ELR (cell line): Measurements from ENCODE around the gene RBM19.

Source experiments
- DNase-seq: peaks from one replicate; pipeline ENCODE4 v3.0.0-alpha.2; 2015; ENCODE audit warnings: low read depth

RBM19 gene

GRCh38 chr12:113990250-113991223, 24.4 kb upstream of the RBM19 start:
- DNase-seq, result no peak

- DNase-seq, result no peak
Observed at GRCh38 chr12:113988976-113989375, 22.9 kb upstream of the RBM19 start.

GRCh38 chr12:113988064-113988451, 21.9 kb upstream of the RBM19 start:
- no peak for DNase-seq

DNA sequence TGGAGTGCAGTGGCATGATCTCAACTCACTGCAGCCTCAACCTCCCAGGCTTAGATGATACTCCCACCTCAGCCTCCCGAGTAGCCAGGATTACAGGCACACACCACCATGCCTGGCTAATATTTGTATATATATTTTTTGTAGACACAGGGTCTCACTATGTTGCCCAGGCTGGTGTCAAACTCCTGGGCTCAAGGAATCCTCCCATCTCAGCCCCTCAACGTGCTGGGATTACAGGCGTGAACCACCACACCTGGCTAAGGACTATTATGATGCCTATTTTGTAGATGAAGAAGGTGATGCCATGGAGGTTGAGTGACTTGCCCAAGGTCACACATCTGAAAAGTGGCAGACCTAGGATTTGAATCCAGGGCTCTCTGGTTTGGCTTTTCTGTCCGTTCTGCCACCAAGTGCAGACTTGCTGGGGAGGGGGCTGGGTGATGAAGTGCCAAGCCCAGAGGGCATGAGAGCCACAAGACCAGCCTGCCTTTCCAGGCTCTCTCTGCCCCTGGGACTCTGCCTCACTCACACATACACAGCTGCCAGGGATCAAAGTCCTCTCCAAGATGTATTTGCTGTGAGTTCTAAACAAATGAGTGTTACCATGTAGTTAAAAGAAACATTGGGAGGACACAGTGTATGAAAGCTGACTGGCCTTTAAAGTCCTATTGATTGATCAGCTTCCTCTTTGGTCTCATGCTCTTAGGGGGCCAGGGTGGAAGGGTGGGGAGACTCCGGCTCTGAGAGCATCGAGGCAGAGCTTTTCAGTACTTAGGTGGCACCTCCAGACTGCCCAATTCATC, 21.3 kb upstream of the RBM19 start:
- DNase-seq, result no peak

GRCh38 chr12:113984464-113984863, 18.3 kb upstream of the RBM19 start:
- no peak for DNase-seq

DNA sequence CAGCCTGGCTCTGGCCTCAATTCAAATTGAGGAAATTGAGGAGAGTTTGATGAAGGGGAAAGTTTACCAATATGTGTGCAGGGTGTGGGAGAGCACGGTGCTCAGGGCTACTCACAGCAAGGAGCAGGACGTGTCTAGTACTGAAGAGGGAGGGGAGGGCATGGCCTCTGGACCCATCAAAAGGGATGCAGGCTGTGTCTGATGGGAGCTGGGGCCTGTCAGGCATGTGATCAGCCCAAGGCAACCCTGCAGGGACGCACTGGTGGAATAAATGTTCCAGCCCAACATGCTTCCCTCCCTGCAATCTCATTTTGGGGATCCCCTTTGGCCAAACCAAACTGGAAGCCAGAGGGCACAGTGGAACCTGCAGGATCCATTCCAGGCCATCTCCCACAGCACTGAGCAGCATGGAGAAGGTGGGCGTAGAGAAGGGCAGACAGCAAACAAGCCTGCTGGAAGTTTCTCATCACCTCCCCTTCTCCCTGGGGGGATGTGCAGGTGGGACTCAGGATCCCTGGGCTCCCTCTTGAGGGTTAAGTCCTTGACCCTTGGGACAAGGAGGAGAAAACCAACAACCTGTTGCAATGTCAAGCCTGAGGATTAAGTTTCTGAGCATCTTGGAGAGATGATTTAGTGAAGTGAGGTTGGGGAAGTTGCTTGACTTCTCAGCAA, 17.8 kb upstream of the RBM19 start:
- no peak for DNase-seq

DNA sequence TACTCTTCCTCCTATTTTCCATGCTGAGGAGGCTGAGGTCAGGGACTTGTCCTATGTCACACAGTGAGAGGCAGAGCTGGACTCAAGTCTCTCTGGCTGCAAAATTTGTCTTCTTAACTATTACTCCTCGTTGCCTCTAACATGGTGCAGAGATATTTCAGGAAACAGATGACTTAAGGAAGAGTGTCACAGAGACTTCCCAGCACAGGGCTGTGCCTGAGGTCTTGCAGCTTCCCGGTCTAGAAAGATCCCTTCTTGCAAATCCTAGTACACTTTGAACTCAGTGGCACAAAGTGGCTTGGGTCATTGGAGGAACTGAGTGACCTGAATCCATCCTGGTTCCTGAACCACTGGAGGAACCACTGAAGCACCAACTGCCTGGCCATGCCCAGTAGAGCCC, 17.1 kb upstream of the RBM19 start:
- no peak for DNase-seq

GRCh38 chr12:113981876-113982275, 15.8 kb upstream of the RBM19 start:
- DNase-seq, result no peak

DNA sequence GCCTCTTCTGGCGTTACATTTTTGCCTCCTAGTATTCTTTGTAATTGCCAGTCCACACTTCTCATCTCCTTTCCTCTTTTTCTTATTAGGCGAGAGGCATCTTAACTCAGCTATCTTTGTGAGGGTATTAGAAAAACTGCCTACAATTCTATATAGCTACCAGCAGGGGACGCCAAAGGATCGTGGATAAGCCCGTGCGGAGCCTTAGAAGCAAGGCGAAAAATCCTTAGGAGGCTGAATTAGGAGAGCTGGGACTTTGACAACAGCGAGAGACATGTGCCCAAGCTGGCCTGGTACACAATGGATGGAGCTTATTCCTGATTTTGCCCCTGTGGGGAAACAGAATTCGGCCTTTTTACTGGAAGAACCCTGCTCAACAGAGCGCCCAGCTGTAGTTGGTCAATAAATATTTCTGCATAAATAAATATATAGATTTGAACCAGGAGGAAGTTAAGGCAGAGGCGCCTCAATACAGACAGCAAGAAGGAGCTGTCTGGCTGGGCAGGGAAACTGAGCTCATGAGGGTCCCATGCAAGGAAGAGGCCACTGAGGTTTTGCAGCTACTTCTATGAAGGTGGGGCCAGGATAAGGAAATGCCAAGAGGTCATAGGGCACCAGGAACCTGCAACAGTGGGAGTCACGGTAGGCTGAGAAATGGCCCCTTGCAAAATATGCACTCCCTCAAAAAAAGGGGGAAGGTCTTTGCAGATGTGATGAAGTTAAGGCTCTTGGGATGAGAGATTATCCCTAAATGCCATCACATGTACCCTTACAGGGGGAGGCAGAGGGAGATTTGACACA, 14.6 kb upstream of the RBM19 start:
- peak; percentile 74 for DNase-seq

GRCh38 chr12:113980054-113980453, 13.9 kb upstream of the RBM19 start:
- DNase-seq, result no peak

DNA sequence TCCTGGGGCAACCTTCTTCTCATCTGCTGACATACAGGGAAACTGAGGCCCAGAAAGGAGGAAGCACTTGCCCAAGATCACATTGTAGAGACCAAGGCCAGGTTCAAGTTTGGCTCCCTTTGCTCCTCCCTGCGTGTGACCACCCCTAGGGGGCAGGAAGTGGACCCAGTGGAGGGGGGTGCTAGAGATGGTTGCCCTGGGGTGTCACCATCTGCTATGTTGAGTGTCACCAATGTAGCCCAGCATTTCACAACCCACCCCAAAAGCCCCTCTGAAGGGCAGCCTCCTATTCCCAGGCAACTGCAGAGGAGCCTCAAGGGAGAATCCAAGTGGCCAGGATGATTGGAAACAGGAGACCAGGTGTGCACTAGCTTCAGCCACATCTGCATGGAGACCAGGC, 12.0 kb upstream of the RBM19 start:
- no peak for DNase-seq

DNA sequence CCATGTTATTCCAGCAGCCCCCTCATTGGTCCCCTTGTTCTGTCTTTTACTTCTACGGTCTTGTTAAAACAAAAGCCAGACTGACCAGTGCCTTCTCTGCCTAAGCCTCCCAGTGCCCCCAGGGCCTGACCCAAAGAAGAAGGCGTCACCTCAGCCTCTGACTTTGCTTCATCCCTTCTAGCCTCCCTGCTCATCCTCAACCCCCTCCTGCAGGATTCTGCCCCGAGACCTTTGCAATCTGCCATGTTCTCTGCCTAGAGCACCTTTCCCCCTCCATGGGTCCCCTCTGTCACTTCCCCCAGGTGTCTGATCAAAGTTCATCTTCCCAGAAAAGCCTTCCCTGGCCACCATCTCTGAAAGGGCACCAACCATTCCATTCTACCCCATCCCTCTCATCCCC, 7.9 kb upstream of the RBM19 start:
- DNase-seq, result no peak

GRCh38 chr12:113973109-113973904, 7.2 kb upstream of the RBM19 start:
- DNase-seq, result no peak

DNA sequence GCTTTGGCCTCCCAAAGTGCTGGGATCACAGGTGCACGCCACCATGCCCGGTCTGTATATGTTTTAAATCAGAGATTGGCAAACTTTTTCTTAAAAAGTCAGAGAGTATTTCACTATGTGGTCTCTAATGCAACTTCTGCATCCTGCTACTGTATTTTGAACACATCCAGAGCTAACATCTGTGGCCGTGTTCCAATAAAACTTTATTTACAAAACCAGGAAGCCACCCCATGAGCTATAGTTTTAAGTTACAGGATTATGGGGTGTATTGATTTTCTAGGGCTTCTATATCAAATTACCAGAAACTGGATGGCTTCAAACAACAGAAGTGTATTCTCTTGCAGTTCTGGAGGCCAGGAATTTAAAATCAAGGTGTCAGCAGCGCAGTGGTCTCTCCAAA, 5.3 kb upstream of the RBM19 start:
- DNase-seq, result no peak

DNA sequence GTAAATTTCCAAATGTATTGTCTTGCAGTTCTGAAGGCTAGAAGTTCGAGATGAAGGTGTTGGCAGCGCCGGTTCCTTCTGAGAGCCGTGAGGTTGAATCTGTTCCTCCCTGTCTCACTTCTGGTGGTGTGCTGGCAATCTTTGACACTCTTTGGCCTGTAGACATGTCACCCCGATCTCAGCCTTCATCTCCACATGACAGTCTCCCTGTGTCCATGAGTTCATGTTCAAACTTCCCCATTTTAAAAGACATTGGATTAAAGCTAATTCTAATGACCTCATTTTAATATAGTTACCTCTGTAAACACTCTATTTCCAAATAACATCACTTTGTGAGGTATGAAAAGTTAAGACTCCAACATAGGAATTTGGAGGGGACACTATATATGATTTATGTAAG, 4.1 kb upstream of the RBM19 start:
- no peak for DNase-seq

GRCh38 chr12:113967368-113967767, 1.2 kb upstream of the RBM19 start:
- DNase-seq, result no peak

DNA sequence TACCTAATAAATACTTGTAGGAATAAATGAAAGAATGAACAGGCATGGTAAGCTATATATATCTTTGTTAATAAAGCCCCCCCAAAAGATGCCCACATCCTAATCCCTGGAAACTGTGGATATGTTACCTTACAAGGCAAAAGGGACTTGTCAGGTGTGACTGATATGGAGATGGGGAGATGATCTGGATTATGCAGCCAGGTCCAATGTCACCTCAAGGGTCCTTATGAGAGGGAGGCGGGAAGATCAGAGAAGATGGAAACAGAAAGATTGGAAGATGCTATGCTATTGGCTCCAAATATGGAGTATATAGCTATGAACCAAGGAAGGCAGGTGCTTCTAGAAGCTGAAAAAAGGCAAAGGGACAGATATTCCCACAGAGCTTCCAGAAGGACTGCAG, 3.4 kb downstream of the RBM19 start:
- no peak for DNase-seq

DNA sequence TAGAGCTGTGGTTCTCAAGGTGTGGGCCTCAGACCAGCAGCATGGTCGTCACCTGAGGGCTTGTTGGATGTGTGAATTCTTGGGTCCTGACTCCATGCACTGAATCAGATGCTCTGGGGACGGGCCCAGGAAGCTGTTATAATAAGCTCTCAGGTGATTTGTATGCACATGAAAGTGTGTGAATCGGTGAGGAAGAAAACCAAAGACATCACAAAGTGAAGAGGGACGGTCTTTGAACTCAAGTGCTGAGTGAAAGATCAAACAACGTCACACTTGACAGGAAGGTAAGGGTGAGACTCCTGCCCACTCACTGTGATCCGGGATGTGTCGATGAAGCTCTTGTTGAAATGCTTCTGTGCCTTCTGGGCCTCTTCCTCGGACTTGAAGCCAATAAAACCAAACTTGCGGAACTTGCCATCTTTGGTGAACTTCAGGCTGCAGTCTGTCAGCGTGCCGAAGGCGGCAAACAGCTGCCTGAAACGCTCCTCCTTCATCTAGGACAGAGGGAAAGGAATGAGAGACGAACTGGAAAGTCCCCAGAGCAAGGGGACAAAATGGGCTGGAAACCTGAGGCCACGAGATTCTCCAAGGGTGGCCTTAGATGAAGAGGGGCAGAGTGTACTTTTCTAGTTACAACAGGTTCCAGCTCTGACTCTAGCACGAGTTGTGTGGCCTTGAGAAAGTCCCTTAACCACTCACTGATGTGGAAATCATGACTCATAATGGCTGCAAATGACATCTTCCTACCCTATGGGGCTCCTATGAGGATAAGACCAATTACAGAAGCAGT, 4.0 kb downstream of the RBM19 start:
- peak; percentile 54 for DNase-seq

- DNase-seq, result no peak
Observed at GRCh38 chr12:113960030-113960429, 6.1 kb downstream of the RBM19 start.

DNA sequence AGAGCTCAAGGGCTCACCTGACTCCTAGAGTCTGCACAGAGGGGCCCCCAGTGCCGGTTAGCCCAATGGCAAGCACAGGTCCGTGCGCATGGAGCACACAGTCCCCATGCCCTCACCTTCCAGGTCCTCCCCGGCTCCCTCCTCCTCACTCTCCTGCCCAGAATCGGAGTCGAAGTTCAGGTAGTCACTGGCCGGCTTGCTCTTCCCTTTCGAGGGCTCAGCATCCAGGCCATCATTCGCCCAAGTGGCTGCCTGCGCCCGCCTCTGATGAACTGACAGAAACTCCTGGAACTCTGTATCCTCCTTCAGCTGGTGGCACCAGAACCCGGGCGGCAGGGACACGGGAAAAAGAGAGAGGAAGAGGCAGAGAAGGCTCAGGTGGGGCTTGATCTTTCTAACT, 7.0 kb downstream of the RBM19 start:
- no peak for DNase-seq
